ENCODE measurements around the gene CD8A. TPM values are rescaled to one million over a fixed set of nuclear protein-coding genes. Genes with fewer than 3 reads are reported as not detected.

Gene CD8A
- total RNA-seq, 2 donors from 2014 or later: 1.2 to 1.6 TPM

DNA sequence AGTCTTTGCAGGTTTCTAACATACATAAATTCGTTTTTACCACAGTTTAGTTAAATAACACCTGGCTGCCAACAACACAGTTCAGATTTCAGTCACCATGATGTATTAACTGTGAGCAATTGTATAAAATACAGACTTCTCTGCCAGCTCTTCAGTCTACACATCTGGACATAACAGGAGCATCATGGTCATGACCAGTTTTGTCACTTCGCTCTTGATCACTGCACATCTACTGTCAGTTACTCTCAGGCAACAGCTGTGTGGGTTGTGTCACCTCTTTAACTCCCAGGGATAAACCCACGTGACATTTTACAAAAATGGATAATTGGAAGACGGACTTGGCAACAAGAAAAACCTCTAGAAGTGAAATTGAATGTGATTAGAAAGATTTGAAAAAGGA is 30.3 kb downstream of the CD8A start:
- no peak for DNase-seq
- H3K4me3 ChIP-seq: no peak overlapping the region
- no peaks in the 10 kb centered on the region for H3K4me1 ChIP-seq
- TF ChIP-seq CTCF (IDR thresholded peaks at IDR 0.05): no peak
- intact Hi-C loops (cut with DNase I): no loop called here
- no peaks in the 10 kb centered on the region for H3K27me3 ChIP-seq
- H3K9ac ChIP-seq (ENCODE audit: low read depth in 2 of 2, low read length in 2 of 2): no peak overlapping the region
- no peaks in the 10 kb centered on the region for H3K36me3 ChIP-seq
- no peaks in the 10 kb centered on the region for H3K9me3 ChIP-seq
- no peak overlapping the region for H3K27ac ChIP-seq

- no peaks in the 10 kb centered on the region for H3K27me3 ChIP-seq
- H3K9ac ChIP-seq (ENCODE audit: low read depth in 2 of 2, low read length in 2 of 2): no peak overlapping the region
- H3K4me3 ChIP-seq: no peak overlapping the region
- no peak for DNase-seq
- no peaks in the 10 kb centered on the region for H3K9me3 ChIP-seq
- no peak for TF ChIP-seq CTCF (IDR thresholded peaks at IDR 0.05)
- no peaks in the 10 kb centered on the region for H3K4me1 ChIP-seq
- intact Hi-C loops (cut with DNase I): loop anchor here (10.0 kb wide), 1 partner anchor 144 kb away; no protein-coding TSS in a partner anchor
- H3K27ac ChIP-seq: no peak overlapping the region
- no peaks in the 10 kb centered on the region for H3K36me3 ChIP-seq
Measured at GRCh38 chr2:86758405-86758804, 32.3 kb downstream of the CD8A start.

DNA sequence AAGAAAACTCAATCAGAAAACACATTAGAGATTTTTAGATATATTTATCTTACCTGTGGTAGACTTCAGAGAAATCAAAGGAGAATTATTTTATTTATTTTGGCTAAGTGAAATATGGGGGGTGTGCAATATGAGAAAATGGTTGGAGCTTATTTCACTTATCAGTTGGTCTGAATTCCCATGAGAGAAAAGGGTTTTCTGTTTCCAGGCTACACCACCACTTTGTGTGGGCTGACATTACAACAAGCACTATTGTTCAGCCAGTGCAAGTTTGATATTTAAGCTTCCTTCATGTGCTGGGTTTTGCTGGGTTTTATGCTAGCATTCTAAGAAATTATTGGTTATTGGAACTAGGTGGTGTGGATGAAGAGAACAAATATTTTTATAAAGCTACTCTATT is 37.1 kb downstream of the CD8A start:
- intact Hi-C loops (cut with DNase I): loop anchor here (10.0 kb wide), 1 partner anchor 139 kb away; no protein-coding TSS in a partner anchor
- DNase-seq: no peak
- H3K4me3 ChIP-seq: no peak overlapping the region
- H3K9ac ChIP-seq (ENCODE audit: low read depth in 2 of 2, low read length in 2 of 2): no peak overlapping the region
- TF ChIP-seq CTCF (IDR thresholded peaks at IDR 0.05): no peak
- no peak overlapping the region for H3K27ac ChIP-seq
- no peaks in the 10 kb centered on the region for H3K27me3 ChIP-seq
- H3K36me3 ChIP-seq: no peaks in the 10 kb centered on the region
- no peaks in the 10 kb centered on the region for H3K4me1 ChIP-seq
- no peaks in the 10 kb centered on the region for H3K9me3 ChIP-seq

- DNase-seq: no peak
Measured at GRCh38 chr2:86752934-86753333, 37.8 kb downstream of the CD8A start.

DNA sequence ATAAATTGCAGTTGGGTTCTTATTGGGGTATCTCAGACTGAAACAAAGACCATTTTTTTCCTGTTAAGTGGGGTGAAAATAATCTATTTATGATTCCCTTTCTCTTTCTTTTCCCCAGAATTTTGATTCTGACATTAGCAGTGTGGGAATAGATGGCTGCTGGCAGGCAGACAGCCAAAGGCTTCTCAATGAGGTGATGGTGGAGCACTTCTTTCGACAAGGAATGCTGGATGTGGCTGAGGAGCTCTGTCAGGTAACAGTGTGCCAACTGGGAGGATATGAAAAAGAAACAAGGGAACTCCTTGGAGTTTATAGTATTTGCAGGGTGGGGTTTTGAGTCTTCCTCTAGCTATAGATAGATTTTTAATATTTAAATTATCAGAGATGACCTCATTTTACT is 38.9 kb downstream of the CD8A start:
- intact Hi-C loops (cut with DNase I): loop anchor here (10.0 kb wide), 1 partner anchor 137 kb away; no protein-coding TSS in a partner anchor
- H3K36me3 ChIP-seq: no peaks in the 10 kb centered on the region

More at GRCh38 chr2:86752934-86753333, 37.8 kb downstream of the CD8A start:
- no peaks in the 10 kb centered on the region for H3K36me3 ChIP-seq
- H3K27me3 ChIP-seq: no peaks in the 10 kb centered on the region
- intact Hi-C loops (cut with DNase I): loop anchor here (10.0 kb wide), 1 partner anchor 138 kb away; no protein-coding TSS in a partner anchor
- H3K4me3 ChIP-seq: no peak overlapping the region
- no peaks in the 10 kb centered on the region for H3K9me3 ChIP-seq
- H3K4me1 ChIP-seq: no peaks in the 10 kb centered on the region
- TF ChIP-seq CTCF (IDR thresholded peaks at IDR 0.05): no peak
- no peak overlapping the region for H3K9ac ChIP-seq (ENCODE audit: low read depth in 2 of 2, low read length in 2 of 2)
- H3K27ac ChIP-seq: no peak overlapping the region

More for the DNA sequence above, 38.9 kb downstream of the CD8A start:
- Histone ChIP-seq H3K4me1 (peaks cover 7% of the 10 kb centered on the region), H3K9me3 (no peaks in the 10 kb centered on the region), H3K9ac (ENCODE audit: low read depth in 2 of 2, low read length in 2 of 2) (no peak overlapping the region), H3K4me3 (no peak overlapping the region), H3K27ac (no peak overlapping the region), H3K27me3 (no peaks in the 10 kb centered on the region)
- no peak for TF ChIP-seq CTCF (IDR thresholded peaks at IDR 0.05)
- DNase-seq: no peak

All from colonic mucosa (tissue), 4 donors.